ENCODE data around the gene ERFL.

The ERFL gene

DNA sequence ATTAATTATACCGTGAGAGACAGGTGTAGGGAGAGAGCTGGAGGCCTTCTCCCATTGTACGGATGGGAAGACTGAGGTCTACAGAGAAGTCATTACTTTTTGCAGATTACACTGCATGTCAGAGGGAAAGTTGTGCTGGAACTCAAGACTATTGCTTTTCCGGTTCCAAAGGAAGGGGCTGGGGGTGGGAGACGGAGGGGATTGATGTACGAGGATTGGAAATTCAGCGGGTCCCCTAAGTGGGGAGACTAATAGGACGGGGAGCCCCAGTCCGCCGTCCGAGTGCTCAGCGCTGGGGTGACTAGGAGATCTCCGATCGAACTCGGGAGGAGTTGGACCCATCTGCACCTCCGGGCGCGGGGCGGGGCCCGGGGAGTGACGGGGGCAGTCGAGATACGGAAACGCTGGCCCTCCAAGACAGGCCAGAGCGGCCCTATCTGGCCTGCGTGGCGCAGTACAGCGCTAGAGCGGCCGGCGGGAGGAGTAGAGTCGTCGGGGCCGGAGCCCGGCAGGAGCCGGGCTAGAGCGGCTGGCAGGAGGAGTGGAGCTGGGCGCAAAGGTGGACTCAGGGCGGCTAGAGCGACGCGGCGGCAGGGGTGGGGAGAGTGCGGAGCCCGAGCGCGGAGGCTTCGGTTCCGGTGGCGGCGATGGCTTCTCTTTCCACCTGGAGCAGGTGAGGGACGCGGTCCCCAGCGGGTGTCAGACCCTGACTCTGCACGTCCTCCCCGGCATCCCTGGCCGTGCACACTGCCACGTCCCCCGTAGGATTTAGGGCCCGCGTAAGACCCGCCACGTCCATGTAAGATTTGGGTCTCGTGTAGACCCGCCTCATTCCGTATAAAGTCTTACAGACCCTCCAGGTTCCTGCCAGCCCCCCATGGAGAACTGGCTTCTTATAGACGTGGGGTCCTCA is 44.2 kb downstream of the ERFL start:
- peak overlapping the region; percentile 85 for H3K27ac ChIP-seq (replicated peaks)
- peak; percentile 96 to 97 for DNase-seq (ENCODE audit: low read depth in 1 of 2, low spot score in 1 of 2)

DNA sequence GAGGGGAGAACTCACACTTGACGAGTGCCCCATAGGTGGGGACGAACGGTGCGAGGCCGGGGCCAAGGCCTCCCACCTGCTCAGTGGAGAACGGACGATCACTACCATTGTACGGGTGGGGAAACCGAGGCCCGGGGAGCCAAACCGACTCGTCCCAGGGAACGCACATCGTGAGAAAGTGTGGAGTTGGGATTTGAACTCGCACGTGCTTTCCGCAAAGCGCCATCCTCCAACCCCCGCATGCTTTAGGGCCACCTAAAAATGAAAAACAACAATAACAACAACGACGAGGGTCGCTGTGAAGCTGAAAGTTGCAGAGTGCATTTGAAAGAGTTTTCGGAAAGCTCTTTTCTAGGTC is 44.8 kb downstream of the ERFL start:
- no peak for DNase-seq (ENCODE audit: low read depth in 1 of 2, low spot score in 1 of 2)
- Histone ChIP-seq H3K27me3 (ENCODE audit: insufficient read depth, poor library complexity, severe bottlenecking) (no peaks in the 10 kb centered on the region), H3K4me3 (replicated peaks; ENCODE audit: insufficient read depth, low read length) (peak overlapping the region; percentile 85), H3K27ac (replicated peaks) (peak overlapping the region; percentile 85)
- no peak for TF ChIP-seq SPI1 (IDR thresholded peaks at IDR 0.05; ENCODE audit: borderline replicate concordance, low read depth)
- TF ChIP-seq, protein P1, sequence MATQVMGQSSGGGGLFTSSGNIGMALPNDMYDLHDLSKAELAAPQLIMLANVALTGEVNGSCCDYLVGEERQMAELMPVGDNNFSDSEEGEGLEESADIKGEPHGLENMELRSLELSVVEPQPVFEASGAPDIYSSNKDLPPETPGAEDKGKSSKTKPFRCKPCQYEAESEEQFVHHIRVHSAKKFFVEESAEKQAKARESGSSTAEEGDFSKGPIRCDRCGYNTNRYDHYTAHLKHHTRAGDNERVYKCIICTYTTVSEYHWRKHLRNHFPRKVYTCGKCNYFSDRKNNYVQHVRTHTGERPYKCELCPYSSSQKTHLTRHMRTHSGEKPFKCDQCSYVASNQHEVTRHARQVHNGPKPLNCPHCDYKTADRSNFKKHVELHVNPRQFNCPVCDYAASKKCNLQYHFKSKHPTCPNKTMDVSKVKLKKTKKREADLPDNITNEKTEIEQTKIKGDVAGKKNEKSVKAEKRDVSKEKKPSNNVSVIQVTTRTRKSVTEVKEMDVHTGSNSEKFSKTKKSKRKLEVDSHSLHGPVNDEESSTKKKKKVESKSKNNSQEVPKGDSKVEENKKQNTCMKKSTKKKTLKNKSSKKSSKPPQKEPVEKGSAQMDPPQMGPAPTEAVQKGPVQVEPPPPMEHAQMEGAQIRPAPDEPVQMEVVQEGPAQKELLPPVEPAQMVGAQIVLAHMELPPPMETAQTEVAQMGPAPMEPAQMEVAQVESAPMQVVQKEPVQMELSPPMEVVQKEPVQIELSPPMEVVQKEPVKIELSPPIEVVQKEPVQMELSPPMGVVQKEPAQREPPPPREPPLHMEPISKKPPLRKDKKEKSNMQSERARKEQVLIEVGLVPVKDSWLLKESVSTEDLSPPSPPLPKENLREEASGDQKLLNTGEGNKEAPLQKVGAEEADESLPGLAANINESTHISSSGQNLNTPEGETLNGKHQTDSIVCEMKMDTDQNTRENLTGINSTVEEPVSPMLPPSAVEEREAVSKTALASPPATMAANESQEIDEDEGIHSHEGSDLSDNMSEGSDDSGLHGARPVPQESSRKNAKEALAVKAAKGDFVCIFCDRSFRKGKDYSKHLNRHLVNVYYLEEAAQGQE (IDR thresholded peaks at IDR 0.05; ENCODE audit: insufficient replicate concordance, low read depth): peak; percentile 20

More for the DNA sequence above, 44.2 kb downstream of the ERFL start:
- Histone ChIP-seq H3K27me3 (ENCODE audit: insufficient read depth, poor library complexity, severe bottlenecking) (no peaks in the 10 kb centered on the region), H3K4me3 (replicated peaks; ENCODE audit: insufficient read depth, low read length) (peak overlapping the region; percentile 85)
- TF ChIP-seq SPI1 (IDR thresholded peaks at IDR 0.05; ENCODE audit: borderline replicate concordance, low read depth) (peak; percentile 2; the same call in 1 of the 2 replicates), POLR2AphosphoS5 (IDR thresholded peaks at IDR 0.05; ENCODE audit: low read depth) (peak; percentile 62), GABPA (IDR thresholded peaks at IDR 0.05; ENCODE audit: low read depth) (no peak)
- TF ChIP-seq, protein P1 (IDR thresholded peaks at IDR 0.05; ENCODE audit: insufficient replicate concordance, low read depth): peak; percentile 48
- TF ChIP-seq, protein P2, sequence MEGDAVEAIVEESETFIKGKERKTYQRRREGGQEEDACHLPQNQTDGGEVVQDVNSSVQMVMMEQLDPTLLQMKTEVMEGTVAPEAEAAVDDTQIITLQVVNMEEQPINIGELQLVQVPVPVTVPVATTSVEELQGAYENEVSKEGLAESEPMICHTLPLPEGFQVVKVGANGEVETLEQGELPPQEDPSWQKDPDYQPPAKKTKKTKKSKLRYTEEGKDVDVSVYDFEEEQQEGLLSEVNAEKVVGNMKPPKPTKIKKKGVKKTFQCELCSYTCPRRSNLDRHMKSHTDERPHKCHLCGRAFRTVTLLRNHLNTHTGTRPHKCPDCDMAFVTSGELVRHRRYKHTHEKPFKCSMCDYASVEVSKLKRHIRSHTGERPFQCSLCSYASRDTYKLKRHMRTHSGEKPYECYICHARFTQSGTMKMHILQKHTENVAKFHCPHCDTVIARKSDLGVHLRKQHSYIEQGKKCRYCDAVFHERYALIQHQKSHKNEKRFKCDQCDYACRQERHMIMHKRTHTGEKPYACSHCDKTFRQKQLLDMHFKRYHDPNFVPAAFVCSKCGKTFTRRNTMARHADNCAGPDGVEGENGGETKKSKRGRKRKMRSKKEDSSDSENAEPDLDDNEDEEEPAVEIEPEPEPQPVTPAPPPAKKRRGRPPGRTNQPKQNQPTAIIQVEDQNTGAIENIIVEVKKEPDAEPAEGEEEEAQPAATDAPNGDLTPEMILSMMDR (IDR thresholded peaks at IDR 0.05; ENCODE audit: insufficient read depth, low read length): no peak

DNA sequence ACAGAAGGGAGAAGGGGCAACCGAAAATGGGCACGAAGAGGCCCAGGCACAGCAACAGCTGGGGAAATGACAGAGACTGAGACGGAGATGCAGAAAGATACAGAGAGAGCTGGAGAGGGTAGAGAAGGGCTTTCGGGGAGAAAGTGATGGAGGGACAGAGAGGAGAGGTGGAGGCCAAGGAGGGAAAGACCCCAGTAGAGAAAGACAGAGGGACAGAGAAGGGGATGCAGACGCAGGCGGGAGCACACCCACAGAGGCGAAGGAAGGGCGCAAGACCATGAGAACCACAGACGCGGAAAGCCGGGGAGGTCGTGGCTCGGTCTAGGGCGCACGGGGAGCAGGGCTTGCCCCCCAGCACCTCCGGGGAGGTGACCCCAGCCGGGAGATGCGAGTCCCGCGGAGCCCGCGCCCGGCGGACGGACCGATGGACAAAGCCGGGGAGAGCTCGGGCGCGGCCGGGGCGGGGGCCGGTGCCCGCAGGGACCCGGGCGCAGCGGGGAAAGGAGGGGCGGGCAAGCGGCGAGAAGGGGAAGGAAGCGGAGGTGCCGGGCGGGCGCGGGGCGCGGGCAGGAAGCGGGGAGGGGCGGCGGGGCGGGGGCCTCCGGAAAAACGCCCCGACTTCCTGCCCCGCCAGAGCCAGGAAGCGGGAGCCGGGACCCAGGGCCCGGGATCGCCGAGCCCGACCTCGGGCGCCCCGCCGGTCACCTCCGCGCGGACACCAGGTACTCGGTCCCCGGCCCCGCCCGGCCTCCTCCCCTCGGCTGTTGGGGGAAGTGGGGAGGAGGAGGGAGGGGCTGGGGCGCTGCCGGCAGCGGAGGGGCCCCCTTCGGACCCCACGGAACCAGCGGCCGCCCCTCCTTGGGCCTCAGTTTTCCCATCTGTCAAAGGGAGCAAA is 45.4 kb downstream of the ERFL start, which contains the start of gene ARHGEF1:
ARHGEF1 (plus strand) TSS at position 617 of the 895 bp plus-strand sequence. CDS start 4,899 bp downstream, outside the sequence.
- H3K27ac ChIP-seq (replicated peaks): peak within 1 kb of the TSS; percentile 85
- TF ChIP-seq, protein P1 (IDR thresholded peaks at IDR 0.05; ENCODE audit: insufficient replicate concordance, low read depth): no peak
- TF ChIP-seq POLR2AphosphoS5 (IDR thresholded peaks at IDR 0.05; ENCODE audit: low read depth): no peak
- no peak; the same call in 1 of the 2 replicates for TF ChIP-seq SPI1 (IDR thresholded peaks at IDR 0.05; ENCODE audit: borderline replicate concordance, low read depth)
- TF ChIP-seq, protein P2 (IDR thresholded peaks at IDR 0.05; ENCODE audit: insufficient read depth, low read length): no peak
- TF ChIP-seq GABPA (IDR thresholded peaks at IDR 0.05; ENCODE audit: low read depth): no peak
- peak within 1 kb of the TSS; percentile 85 for H3K4me3 ChIP-seq (replicated peaks; ENCODE audit: insufficient read depth, low read length)
- peak in 1 of 2 experiments; percentile 65 for DNase-seq (ENCODE audit: low read depth in 1 of 2, low spot score in 1 of 2)
- H3K27me3 ChIP-seq (ENCODE audit: insufficient read depth, poor library complexity, severe bottlenecking): no peaks in the 10 kb centered on the region
